Breast epithelium (tissue), 3 donors: Measurements from ENCODE around the gene CDH23.

ENCODE experiments used
- POLR2A ChIP-seq: fragments of 450-650 bp; IDR thresholded peaks from one replicate; pipeline ENCODE4 v1.6.1; 2016; ENCODE audit warnings: antibody characterized with exemption, mild to moderate bottlenecking, moderate library complexity
- POLR2AphosphoS5 ChIP-seq, 3 donors: sonication (generic); formaldehyde crosslinking; IDR thresholded peaks; one replicate each; pipeline ENCODE4 v1.6.1; 2017; ENCODE audit warnings: antibody characterized with exemption in 3 of 3
- TF ChIP-seq, protein P1 (sequence below), 3 donors: fragments of 450-650 bp; IDR thresholded peaks; one replicate each; pipeline ENCODE4 v1.5.1; 2016 to 2017; ENCODE audit warnings: antibody characterized with exemption in 3 of 3, mild to moderate bottlenecking in 3 of 3, moderate library complexity in 3 of 3

DNA sequence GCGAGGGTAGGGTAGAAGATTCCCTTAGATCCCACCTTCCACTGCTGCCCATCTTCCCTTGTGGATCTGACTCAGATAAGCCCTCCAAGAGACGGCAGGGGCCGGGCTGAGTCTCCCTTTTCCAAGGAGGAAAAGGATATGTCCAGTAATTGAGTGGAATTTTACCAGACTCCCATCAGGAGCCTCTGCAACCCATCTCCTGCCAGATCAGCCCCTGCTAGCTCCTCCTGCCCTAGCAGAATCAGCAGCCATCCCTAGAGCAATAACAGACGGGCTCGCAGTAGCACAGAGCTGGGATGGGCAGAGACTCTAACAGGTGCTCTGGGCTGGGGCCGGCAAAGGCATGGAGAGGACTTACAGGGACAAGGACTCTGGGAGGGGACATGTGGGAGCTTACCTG is 249.3 kb downstream of the CDH23 start:
- TF ChIP-seq, protein P1, sequence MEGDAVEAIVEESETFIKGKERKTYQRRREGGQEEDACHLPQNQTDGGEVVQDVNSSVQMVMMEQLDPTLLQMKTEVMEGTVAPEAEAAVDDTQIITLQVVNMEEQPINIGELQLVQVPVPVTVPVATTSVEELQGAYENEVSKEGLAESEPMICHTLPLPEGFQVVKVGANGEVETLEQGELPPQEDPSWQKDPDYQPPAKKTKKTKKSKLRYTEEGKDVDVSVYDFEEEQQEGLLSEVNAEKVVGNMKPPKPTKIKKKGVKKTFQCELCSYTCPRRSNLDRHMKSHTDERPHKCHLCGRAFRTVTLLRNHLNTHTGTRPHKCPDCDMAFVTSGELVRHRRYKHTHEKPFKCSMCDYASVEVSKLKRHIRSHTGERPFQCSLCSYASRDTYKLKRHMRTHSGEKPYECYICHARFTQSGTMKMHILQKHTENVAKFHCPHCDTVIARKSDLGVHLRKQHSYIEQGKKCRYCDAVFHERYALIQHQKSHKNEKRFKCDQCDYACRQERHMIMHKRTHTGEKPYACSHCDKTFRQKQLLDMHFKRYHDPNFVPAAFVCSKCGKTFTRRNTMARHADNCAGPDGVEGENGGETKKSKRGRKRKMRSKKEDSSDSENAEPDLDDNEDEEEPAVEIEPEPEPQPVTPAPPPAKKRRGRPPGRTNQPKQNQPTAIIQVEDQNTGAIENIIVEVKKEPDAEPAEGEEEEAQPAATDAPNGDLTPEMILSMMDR (IDR thresholded peaks at IDR 0.05), result no peak
- no peak for TF ChIP-seq POLR2AphosphoS5 (IDR thresholded peaks at IDR 0.05)
- no peak for TF ChIP-seq POLR2A
